ENCODE results near the gene A3GALT2.

DNA sequence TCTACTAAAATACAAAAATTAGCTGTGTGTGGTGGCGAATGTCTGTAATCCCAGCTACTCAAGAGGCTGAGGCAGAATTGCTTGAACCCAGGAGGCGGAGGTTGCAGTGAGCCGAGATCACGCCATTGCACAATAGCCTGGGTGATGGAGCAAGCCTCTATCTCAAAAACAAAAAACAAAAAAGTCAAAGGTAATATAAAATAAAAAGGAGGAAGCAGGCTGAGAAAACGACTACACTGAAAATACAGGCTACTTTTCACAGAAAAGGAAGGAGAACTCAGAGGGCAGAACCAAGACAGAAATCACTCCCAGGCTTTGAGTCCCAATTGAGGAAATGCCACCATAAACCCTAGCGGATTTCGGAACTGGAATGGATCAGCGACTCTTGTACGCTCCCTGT is 5.9 kb upstream of the A3GALT2 start:
- TF ChIP-seq, protein P1, sequence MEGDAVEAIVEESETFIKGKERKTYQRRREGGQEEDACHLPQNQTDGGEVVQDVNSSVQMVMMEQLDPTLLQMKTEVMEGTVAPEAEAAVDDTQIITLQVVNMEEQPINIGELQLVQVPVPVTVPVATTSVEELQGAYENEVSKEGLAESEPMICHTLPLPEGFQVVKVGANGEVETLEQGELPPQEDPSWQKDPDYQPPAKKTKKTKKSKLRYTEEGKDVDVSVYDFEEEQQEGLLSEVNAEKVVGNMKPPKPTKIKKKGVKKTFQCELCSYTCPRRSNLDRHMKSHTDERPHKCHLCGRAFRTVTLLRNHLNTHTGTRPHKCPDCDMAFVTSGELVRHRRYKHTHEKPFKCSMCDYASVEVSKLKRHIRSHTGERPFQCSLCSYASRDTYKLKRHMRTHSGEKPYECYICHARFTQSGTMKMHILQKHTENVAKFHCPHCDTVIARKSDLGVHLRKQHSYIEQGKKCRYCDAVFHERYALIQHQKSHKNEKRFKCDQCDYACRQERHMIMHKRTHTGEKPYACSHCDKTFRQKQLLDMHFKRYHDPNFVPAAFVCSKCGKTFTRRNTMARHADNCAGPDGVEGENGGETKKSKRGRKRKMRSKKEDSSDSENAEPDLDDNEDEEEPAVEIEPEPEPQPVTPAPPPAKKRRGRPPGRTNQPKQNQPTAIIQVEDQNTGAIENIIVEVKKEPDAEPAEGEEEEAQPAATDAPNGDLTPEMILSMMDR (IDR thresholded peaks at IDR 0.05): no peak
- TF ChIP-seq CHD2 (IDR thresholded peaks at IDR 0.05; ENCODE audit: low read length, partially characterized antibody) (no peak), EHMT2 (IDR thresholded peaks at IDR 0.05; ENCODE audit: low read depth) (no peak), POLR2A (IDR thresholded peaks at IDR 0.05; ENCODE audit: low read length) (no peak), EHF (CRISPR knock-in tag; IDR thresholded peaks at IDR 0.05) (no peak), RCOR1 (IDR thresholded peaks at IDR 0.05; ENCODE audit: low read depth, low read length) (no peak), CEBPB (IDR thresholded peaks at IDR 0.05) (no peak), GATA3 (IDR thresholded peaks at IDR 0.05; ENCODE audit: borderline replicate concordance) (no peak), MAZ (IDR thresholded peaks at IDR 0.05; ENCODE audit: borderline replicate concordance, low read depth, low read length) (no peak), MAFK (IDR thresholded peaks at IDR 0.05; ENCODE audit: partially characterized antibody) (no peak), JUN (IDR thresholded peaks at IDR 0.05) (no peak)
- TF ChIP-seq, protein P2, sequence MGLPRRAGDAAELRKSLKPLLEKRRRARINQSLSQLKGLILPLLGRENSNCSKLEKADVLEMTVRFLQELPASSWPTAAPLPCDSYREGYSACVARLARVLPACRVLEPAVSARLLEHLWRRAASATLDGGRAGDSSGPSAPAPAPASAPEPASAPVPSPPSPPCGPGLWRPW (IDR thresholded peaks at IDR 0.05): no peak
- TF ChIP-seq, protein P3, sequence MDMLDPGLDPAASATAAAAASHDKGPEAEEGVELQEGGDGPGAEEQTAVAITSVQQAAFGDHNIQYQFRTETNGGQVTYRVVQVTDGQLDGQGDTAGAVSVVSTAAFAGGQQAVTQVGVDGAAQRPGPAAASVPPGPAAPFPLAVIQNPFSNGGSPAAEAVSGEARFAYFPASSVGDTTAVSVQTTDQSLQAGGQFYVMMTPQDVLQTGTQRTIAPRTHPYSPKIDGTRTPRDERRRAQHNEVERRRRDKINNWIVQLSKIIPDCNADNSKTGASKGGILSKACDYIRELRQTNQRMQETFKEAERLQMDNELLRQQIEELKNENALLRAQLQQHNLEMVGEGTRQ (IDR thresholded peaks at IDR 0.05): no peak
- TF ChIP-seq, protein P4, sequence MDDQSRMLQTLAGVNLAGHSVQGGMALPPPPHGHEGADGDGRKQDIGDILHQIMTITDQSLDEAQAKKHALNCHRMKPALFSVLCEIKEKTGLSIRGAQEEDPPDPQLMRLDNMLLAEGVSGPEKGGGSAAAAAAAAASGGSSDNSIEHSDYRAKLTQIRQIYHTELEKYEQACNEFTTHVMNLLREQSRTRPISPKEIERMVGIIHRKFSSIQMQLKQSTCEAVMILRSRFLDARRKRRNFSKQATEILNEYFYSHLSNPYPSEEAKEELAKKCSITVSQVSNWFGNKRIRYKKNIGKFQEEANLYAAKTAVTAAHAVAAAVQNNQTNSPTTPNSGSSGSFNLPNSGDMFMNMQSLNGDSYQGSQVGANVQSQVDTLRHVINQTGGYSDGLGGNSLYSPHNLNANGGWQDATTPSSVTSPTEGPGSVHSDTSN (IDR thresholded peaks at IDR 0.05): no peak

All from A549 (cell line).